Raji (cell line): ENCODE data around the gene ASPM.

Experiments used
- POLR2A ChIP-seq: IDR thresholded peaks from 2 replicates; pipeline ENCODE4 v1.6.1; 2011; ENCODE audit warnings: low read depth, low read length, control low read depth; ENCODE audit not compliant: insufficient read depth

Gene ASPM

GRCh38 chr1:197066719-197067456, 79.6 kb downstream of the ASPM start, which contains the start of gene F13B:
Gene F13B, minus strand, starts transcription at chr1:197067260. Its CDS starts 37 bp downstream, at chr1:197067223.
- TF ChIP-seq POLR2A = no peak

- TF ChIP-seq POLR2A = no peak
These were observed 80.2 kb downstream of the ASPM start for GRCh38 chr1:197066277-197066676.

- no peak for TF ChIP-seq POLR2A
These were observed 80.9 kb downstream of the ASPM start for GRCh38 chr1:197065559-197065958.

- no peak for TF ChIP-seq POLR2A
These were observed 83.3 kb downstream of the ASPM start for GRCh38 chr1:197063212-197063611.

DNA sequence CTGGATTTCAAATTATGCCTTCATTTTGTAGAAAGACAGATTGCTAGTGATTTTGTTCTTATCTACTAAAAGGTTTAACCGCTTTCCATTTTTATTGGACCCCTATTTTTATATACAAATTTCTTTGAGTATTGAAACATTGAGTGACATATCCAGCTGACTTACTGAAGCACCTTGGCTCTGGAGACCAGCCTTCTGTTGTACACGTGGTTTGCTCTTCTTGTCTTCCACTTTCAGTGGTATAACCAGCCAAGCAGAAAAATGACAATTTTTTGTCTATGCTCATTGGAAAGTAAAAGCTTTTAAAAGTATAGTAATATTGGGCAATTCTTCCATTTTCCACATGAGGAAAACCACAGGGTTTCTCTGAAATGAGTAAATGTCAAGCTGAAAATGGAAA, 83.8 kb downstream of the ASPM start:
- no peak for TF ChIP-seq POLR2A

GRCh38 chr1:197049100-197049499, 97.4 kb downstream of the ASPM start:
- TF ChIP-seq POLR2A = no peak

DNA sequence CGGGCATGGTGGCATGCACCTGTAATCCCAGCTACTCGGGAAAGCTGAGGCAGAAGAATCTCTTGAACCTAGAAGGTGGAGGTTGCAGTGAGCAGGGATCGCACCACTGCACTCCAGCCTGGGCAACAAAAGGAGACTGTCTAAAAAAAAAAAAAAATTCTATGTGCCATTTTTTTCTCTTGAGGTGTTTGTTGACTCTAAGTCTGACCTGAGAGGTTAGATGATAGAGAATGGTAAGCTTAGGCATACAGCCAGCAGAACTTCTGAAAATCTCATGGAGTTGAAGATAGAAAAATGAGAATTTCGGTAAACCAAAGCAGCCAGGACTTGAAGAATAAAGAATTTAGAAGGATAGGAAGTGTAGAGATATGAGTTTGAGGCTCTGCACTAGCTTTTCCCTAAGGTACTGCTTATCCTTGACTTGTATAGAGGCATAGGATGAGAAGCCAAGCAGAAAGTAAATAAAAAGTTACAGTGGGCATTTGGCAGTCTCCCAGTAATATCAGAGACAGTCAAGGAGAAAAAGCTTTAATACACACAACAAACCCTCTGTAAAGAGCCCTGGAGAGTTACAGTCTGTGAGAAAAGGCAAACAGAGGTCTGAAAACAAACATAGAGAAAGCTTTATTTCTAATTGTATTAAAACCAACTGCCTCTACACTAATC, 103.7 kb downstream of the ASPM start:
- no peak for TF ChIP-seq POLR2A

DNA sequence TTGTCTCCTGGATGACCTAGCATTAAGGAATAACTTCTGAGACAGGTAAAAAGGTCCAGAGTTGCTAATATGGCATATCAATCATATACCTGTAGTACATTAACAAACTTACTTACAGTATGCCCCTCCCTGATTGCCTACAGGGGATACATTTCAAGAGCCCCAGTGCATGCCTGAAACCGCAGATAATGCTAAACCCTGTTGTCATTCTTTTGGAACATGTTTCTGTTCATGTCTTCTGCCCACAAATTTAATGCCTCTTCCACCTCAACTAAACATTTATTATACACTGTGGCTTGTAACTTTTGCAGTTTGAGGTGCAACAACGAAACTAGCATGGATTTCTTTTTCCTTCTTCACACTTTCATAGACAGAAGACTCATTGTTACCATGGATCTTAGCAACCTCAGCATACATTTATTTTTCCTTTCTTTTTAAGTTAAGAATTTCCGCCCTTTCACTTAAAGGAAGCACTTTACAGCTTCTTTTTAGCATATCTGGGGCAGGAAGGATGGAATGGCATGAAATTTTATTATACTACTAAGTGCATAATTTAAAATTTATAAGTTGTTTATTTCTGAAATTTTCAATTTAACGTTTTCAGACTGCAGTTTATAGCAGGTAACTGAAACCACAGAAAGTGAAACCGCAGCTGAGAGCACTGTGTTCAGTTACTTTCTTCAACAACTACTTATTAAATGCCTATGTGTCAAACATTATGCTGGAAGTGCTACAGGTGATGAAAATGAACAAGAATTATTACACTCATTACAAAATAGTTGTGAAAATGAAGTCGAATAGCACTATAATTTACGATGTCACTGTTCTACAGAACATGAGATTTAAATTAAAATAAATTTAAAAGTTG, 104.7 kb downstream of the ASPM start:
- no peak for TF ChIP-seq POLR2A

DNA sequence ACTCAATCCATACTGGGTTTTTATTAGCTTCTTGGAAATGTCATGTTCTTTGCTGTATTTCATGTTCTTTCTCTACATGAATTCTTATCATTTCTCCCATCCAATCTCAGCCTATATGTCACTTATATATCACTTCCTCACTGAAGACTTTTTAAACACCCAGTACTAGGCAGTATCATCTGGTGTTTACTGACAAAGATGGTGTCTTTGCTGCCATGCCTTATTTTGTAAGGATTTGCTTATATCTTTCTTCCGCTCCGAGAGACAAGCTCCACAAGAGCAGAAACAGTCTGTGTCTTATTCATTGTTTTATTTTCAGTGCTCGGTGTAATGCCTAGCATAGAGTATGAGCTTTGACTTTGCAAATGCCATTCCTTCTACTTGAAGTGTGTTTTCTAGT, 109.6 kb downstream of the ASPM start:
- no peak for TF ChIP-seq POLR2A
